ACC112 (cell line): ENCODE results near the gene ZDBF2.

ENCODE experiments used
- H2AFZ ChIP-seq: fragments of 200-600 bp; sonication (generic); one replicate; pipeline ENCODE4 v1.6.0; 2017; ENCODE audit warnings: antibody characterized with exemption, low read length; ENCODE audit not compliant: unreplicated experiment
- H3K27ac ChIP-seq: fragments of 200-600 bp; sonication (generic); 2 replicates; pipeline ENCODE4 v1.5.1; 2014; ENCODE audit warnings: low read depth, mild to moderate bottlenecking, antibody characterized with exemption, low read length, moderate library complexity
- H3K27me3 ChIP-seq: fragments of 200-600 bp; sonication (generic); 2 replicates; pipeline ENCODE4 v1.6.1; 2014; ENCODE audit warnings: mild to moderate bottlenecking, antibody characterized with exemption, low read length, moderate library complexity, mixed read lengths; ENCODE audit not compliant: insufficient read depth
- H3K36me3 ChIP-seq: fragments of 200-600 bp; sonication (generic); 2 replicates; pipeline ENCODE4 v1.6.1; 2016; ENCODE audit warnings: mild to moderate bottlenecking, antibody characterized with exemption, low read length, moderate library complexity, mixed read lengths; ENCODE audit not compliant: insufficient read depth
- H3K4me1 ChIP-seq: fragments of 200-600 bp; sonication (generic); one replicate; pipeline ENCODE4 v1.6.1; 2016; ENCODE audit warnings: low read length, mixed read lengths; ENCODE audit not compliant: insufficient read depth, unreplicated experiment, control insufficient read depth
- H3K4me3 ChIP-seq: fragments of 200-600 bp; sonication (generic); 2 replicates; pipeline ENCODE4 v1.5.1; 2014; ENCODE audit warnings: mild to moderate bottlenecking, low read depth, low read length
- H3K79me2 ChIP-seq: fragments of 200-600 bp; sonication (generic); one replicate; pipeline ENCODE4 v1.6.0; 2016; ENCODE audit warnings: low read length; ENCODE audit not compliant: control insufficient read depth, unreplicated experiment, insufficient read depth

Gene ZDBF2

GRCh38 chr2:206259376-206260187 is 14.9 kb upstream of the ZDBF2 start:
- Histone ChIP-seq H3K36me3 (no peaks in the 10 kb centered on the region), H3K79me2 (no peaks in the 10 kb centered on the region), H3K4me1 (no peaks in the 10 kb centered on the region), H3K4me3 (peak overlapping the region; percentile 62), H3K27ac (no peak overlapping the region), H3K27me3 (peaks cover 85% of the 10 kb centered on the region), H2AFZ (no peak overlapping the region)

GRCh38 chr2:206260188-206261012 is 14.1 kb upstream of the ZDBF2 start:
- Histone ChIP-seq H3K36me3 (no peaks in the 10 kb centered on the region), H2AFZ (no peak overlapping the region), H3K79me2 (no peaks in the 10 kb centered on the region), H3K27ac (no peak overlapping the region), H3K27me3 (peaks cover 85% of the 10 kb centered on the region), H3K4me1 (no peaks in the 10 kb centered on the region), H3K4me3 (peak overlapping the region; percentile 62)

- H3K79me2 ChIP-seq = no peaks in the 10 kb centered on the region
- H3K4me3 ChIP-seq = no peak overlapping the region
Measured at GRCh38 chr2:206263959-206264603, 10.4 kb upstream of the ZDBF2 start.

GRCh38 chr2:206266130-206267125 is 8.0 kb upstream of the ZDBF2 start:
- H3K36me3 ChIP-seq = no peaks in the 10 kb centered on the region
- H3K27ac ChIP-seq = no peak overlapping the region
- H3K4me3 ChIP-seq = no peak overlapping the region
- no peaks in the 10 kb centered on the region for H3K4me1 ChIP-seq
- no peaks in the 10 kb centered on the region for H3K79me2 ChIP-seq
- no peak overlapping the region for H2AFZ ChIP-seq
- H3K27me3 ChIP-seq = peaks cover 87% of the 10 kb centered on the region

More at GRCh38 chr2:206263959-206264603, 10.4 kb upstream of the ZDBF2 start:
- Histone ChIP-seq H3K4me1 (no peaks in the 10 kb centered on the region), H3K36me3 (no peaks in the 10 kb centered on the region), H2AFZ (no peak overlapping the region), H3K27me3 (peaks cover 92% of the 10 kb centered on the region), H3K27ac (no peak overlapping the region)

GRCh38 chr2:206267567-206267966 is 6.9 kb upstream of the ZDBF2 start:
- peaks cover 86% of the 10 kb centered on the region for H3K27me3 ChIP-seq
- H3K79me2 ChIP-seq = no peaks in the 10 kb centered on the region
- H3K36me3 ChIP-seq = no peaks in the 10 kb centered on the region
- H2AFZ ChIP-seq = no peak overlapping the region
- H3K4me3 ChIP-seq = no peak overlapping the region
- no peaks in the 10 kb centered on the region for H3K4me1 ChIP-seq
- H3K27ac ChIP-seq = no peak overlapping the region

- Histone ChIP-seq H3K79me2 (peaks cover 6% of the 10 kb centered on the region), H3K27ac (no peak overlapping the region), H3K4me1 (peaks cover 5% of the 10 kb centered on the region), H3K4me3 (no peak overlapping the region), H3K27me3 (peaks cover 83% of the 10 kb centered on the region), H2AFZ (no peak overlapping the region), H3K36me3 (no peaks in the 10 kb centered on the region)
Measured at GRCh38 chr2:206271065-206271464, 3.4 kb upstream of the ZDBF2 start.

GRCh38 chr2:206273905-206274304 is 558 bp upstream of the ZDBF2 start:
- Histone ChIP-seq H3K36me3 (no peaks in the 10 kb centered on the region), H3K4me3 (peak overlapping the region; percentile 81), H3K4me1 (peaks cover 5% of the 10 kb centered on the region), H3K27ac (peak overlapping the region; percentile 69; the same call in 1 of the 2 replicates), H3K79me2 (peaks cover 13% of the 10 kb centered on the region), H2AFZ (peak overlapping the region; percentile 55), H3K27me3 (peaks cover 74% of the 10 kb centered on the region)

GRCh38 chr2:206275312-206276055 is 1.0 kb downstream of the ZDBF2 start:
- Histone ChIP-seq H3K27ac (peak overlapping the region; percentile 41; the same call in 1 of the 2 replicates), H3K27me3 (peaks cover 68% of the 10 kb centered on the region), H3K4me3 (peak overlapping the region; percentile 81), H3K36me3 (no peaks in the 10 kb centered on the region), H3K4me1 (peaks cover 5% of the 10 kb centered on the region), H3K79me2 (peaks cover 13% of the 10 kb centered on the region), H2AFZ (peak overlapping the region; percentile 27)

GRCh38 chr2:206276169-206276942 is 1.9 kb downstream of the ZDBF2 start:
- H3K79me2 ChIP-seq = peaks cover 13% of the 10 kb centered on the region
- no peak overlapping the region for H2AFZ ChIP-seq
- peaks cover 5% of the 10 kb centered on the region for H3K4me1 ChIP-seq
- H3K4me3 ChIP-seq = peak overlapping the region; percentile 81
- H3K36me3 ChIP-seq = no peaks in the 10 kb centered on the region
- peaks cover 60% of the 10 kb centered on the region for H3K27me3 ChIP-seq
- no peak overlapping the region for H3K27ac ChIP-seq
